ENCODE measurements around the gene DYNC1I1.

GRCh38 chr7:96041171-96041570, 268.8 kb downstream of the DYNC1I1 start:
- TF ChIP-seq POLR2AphosphoS5 (IDR thresholded peaks at IDR 0.05) (no peak), POLR2A (IDR thresholded peaks at IDR 0.05) (no peak)
